Brain microvascular endothelial cell (primary cell): ENCODE data around the gene FCHSD2.
"Not testable (repeated sequence)": the region's sequence is repeated elsewhere in the genome, so short reads cannot be mapped to it uniquely, and the experiment has no call there.

ENCODE experiments used
- DNase-seq: peaks from one replicate; pipeline ENCODE4 v3.0.0-alpha.2; 2020
- H3K27ac ChIP-seq: fragments of 250-450 bp; sonication (Bioruptor Pico); 2 replicates; pipeline ENCODE4 v1.5.1; 2020; ENCODE audit warnings: mild to moderate bottlenecking, moderate library complexity
- H3K27me3 ChIP-seq: fragments of 250-450 bp; sonication (Bioruptor Pico); replicated peaks from 2 replicates; pipeline ENCODE4 v1.5.1; 2020; ENCODE audit warnings: mild to moderate bottlenecking
- H3K36me3 ChIP-seq: fragments of 250-450 bp; sonication (Bioruptor Pico); replicated peaks from 2 replicates; pipeline ENCODE4 v1.5.1; 2020; ENCODE audit warnings: mild to moderate bottlenecking
- H3K4me3 ChIP-seq: 2 replicates; pipeline ENCODE4 v1.5.1; 2011; ENCODE audit warnings: low read depth, mild to moderate bottlenecking, control low read depth, low read length, moderate library complexity
- CTCF ChIP-seq: IDR thresholded peaks from 2 replicates; pipeline ENCODE4 v1.5.1; 2011; ENCODE audit warnings: low read depth, mild to moderate bottlenecking, moderate library complexity, low read length, control low read depth, inconsistent platforms; ENCODE audit errors: missing control alignments
- in situ Hi-C: cut with HindIII; loops from 2 replicates; pipeline ENCODE4 v1.10.0; 2017; ENCODE audit warnings: low sequenced_read_pairs, low pct_ligation_motif_present

FCHSD2 gene

GRCh38 chr11:72828692-72829101, 313.4 kb downstream of the FCHSD2 start:
- H3K27ac ChIP-seq: no peak overlapping the region
- no peak for DNase-seq
- H3K4me3 ChIP-seq: no peak overlapping the region
- TF ChIP-seq CTCF: no peak
- in situ Hi-C loops: loop anchor here (25.0 kb wide), 1 partner anchor 359 kb away; no protein-coding TSS in a partner anchor
- no peaks in the 10 kb centered on the region for H3K27me3 ChIP-seq
- H3K36me3 ChIP-seq: no peaks in the 10 kb centered on the region

DNA sequence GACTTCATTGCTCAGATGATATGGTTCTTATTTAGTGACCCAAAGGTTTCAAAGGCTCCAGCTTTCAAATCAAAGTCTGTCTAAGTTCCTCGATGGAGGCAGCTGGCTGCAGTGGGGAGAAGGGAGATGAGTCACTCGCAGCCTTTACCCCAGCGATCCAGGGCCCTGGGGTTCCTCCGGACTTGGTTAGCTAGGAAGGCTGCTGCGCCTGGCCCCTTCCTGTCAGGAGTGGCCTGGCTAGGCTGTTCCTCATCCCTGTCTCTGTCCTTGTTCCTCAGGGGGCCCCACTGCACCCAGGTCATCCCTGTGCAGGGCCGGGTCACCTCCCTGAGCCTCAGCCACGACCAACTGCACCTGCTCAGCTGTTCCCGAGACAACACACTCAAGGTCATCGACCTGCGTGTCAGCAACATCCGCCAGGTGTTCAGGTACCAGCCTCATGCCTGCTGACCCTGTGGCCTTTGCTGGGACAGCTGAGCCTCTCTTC, 314.0 kb downstream of the FCHSD2 start:
- in situ Hi-C loops: loop anchor here (25.0 kb wide), 1 partner anchor 359 kb away; no protein-coding TSS in a partner anchor
- Histone ChIP-seq H3K27me3 (no peaks in the 10 kb centered on the region), H3K36me3 (no peaks in the 10 kb centered on the region), H3K27ac (no peak overlapping the region), H3K4me3 (no peak overlapping the region)
- no peak for TF ChIP-seq CTCF
- no peak for DNase-seq

- H3K36me3 ChIP-seq, DNase-seq, H3K4me3 ChIP-seq, H3K27me3 ChIP-seq, H3K27ac ChIP-seq: not testable (repeated sequence)
- in situ Hi-C loops: loop anchor here (25.0 kb wide), 1 partner anchor 360 kb away; no protein-coding TSS in a partner anchor
Measured at GRCh38 chr11:72827656-72828055, 314.5 kb downstream of the FCHSD2 start.

DNA sequence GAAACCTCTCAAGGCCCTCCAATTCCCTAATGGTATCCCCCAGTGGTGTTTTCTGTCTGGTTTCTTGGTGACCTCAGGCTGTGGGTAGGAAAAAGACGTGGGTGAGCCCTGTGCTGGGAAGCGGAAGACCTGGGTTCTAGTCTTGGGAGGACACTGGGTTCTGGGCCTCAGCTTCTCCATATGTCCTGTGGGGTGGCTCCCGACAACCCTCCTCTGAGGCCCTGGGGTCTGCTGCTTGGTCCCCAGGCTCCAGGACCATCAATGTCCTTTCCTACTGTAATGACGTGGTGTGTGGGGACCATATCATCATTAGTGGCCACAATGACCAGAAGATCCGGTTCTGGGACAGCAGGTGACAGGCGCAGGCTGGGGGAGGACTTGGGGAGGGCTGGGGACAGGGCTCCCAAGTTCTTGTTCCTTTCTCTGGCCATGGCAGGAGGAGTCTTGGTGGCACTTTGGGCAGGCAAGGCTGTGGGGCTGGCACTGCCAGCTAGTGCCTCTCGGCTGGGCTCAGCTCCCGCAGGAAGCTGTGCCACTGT, 315.1 kb downstream of the FCHSD2 start:
- Histone ChIP-seq H3K36me3 (no peaks in the 10 kb centered on the region), H3K27me3 (no peaks in the 10 kb centered on the region), H3K27ac (no peak overlapping the region), H3K4me3 (no peak overlapping the region)
- in situ Hi-C loops: loop anchor here (25.0 kb wide), 1 partner anchor 360 kb away; no protein-coding TSS in a partner anchor
- DNase-seq: no peak
- TF ChIP-seq CTCF: no peak

- DNase-seq: no peak
- in situ Hi-C loops: loop anchor here (25.0 kb wide), 1 partner anchor 361 kb away; no protein-coding TSS in a partner anchor
- H3K27ac ChIP-seq: no peak overlapping the region
- H3K36me3 ChIP-seq: no peaks in the 10 kb centered on the region
- H3K27me3 ChIP-seq: no peaks in the 10 kb centered on the region
- no peak for TF ChIP-seq CTCF
- no peak overlapping the region for H3K4me3 ChIP-seq
Measured at GRCh38 chr11:72826191-72826941, 315.8 kb downstream of the FCHSD2 start.

DNA sequence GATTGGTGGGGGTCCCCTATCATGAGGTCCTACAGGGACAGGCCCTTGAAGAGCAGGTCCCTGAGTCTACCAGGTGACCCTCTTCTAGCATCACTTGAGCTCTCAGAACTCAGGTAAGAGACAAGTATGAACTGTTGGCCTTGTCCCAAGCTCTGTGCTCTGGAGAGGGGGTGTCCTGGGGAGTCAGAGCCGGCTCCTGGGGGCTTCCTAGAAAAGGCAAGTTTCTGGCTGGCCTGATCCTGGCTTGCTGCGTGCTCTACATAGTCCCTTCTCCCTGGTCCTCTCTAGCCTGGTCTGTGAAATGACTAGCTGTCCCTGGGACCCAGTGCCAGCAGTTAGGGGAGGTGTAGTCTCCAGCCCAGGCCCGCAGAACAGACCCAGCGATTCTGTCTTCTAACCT, 316.5 kb downstream of the FCHSD2 start:
- H3K4me3 ChIP-seq: no peak overlapping the region
- H3K27me3 ChIP-seq: no peaks in the 10 kb centered on the region
- no peak for DNase-seq
- in situ Hi-C loops: loop anchor here (25.0 kb wide), 1 partner anchor 362 kb away; no protein-coding TSS in a partner anchor
- TF ChIP-seq CTCF: no peak
- no peaks in the 10 kb centered on the region for H3K36me3 ChIP-seq
- H3K27ac ChIP-seq: no peak overlapping the region
